CD4-positive, alpha-beta T cell treated with Interleukin-12 subunit alpha and Interleukin-12 subunit beta, for 1 hour (primary cell): ENCODE results near the gene ZNF594.
"Not testable (repeated sequence)": the region's sequence is repeated elsewhere in the genome, so short reads cannot be mapped to it uniquely, and the experiment has no call there.

ENCODE experiments used
- DNase-seq: peaks from one replicate; pipeline ENCODE4 v3.0.0-alpha.2; 2020

ZNF594 gene

DNA sequence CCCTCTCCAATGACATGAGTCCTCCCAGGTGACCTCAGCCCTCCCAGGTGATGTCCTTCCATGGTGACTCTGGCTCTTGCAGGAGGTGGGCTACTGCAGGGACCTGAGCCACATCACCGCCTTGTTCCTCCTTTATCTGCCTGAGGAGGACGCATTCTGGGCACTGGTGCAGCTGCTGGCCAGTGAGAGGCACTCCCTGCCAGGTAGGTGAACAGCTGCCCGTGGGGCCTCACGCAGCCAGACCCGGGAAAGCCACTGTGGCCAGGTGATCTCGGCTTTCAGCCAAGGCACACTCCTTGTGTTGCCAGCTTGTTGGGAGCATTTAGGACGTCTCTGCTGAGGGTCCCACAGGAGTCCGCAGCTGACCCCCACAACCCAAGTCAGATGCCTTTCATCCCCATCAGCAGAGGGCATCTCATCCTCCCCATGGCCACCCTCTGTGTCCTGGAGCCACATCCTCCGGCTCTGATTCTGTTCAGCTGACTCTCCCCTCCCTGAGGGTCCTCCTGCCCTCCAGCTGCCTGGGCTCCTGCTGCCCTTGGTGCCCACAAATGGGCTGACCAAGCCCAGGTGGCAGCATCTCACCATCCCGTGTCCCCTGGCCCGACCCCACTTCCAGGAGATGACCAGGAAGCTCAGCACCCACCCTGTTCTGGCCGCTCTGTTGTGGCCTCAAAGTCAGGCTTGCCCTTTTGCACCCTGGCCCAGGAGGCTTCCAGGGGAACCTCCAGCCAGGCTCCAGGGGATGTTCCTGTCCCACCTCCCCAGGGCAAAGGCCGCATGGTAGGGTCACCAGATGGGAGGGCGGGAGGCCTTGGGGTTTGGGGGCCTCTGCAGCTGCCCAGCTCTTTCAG, 55.7 kb downstream of the ZNF594 start:
- DNase-seq = no peak

- not testable (repeated sequence) for DNase-seq
Observed at GRCh38 chr17:5135131-5135712, 56.4 kb downstream of the ZNF594 start.

GRCh38 chr17:5134571-5134970, 57.1 kb downstream of the ZNF594 start:
- not testable (repeated sequence) for DNase-seq

- DNase-seq = not testable (repeated sequence)
Observed at GRCh38 chr17:5133961-5134360, 57.7 kb downstream of the ZNF594 start.

DNA sequence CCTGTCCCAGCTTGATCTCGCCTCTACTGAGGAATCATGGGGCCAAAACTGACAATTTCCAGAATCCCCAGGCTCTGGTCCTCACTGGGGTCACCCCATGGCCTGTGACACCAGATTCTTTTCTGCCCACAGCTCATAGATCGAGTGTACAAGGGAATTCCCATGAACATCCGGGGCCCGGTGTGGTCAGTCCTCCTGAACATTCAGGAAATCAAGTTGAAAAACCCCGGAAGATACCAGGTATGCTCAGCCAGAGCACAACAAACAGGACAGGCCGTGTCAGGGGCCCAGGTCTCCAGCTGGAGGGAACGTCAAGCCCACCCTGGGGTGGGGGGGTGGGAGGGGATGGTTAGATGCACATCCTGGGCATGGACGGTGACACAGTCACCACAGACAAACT, 58.4 kb downstream of the ZNF594 start:
- no peak for DNase-seq

- DNase-seq = not testable (repeated sequence)
Observed at GRCh38 chr17:5132503-5133225, 59.0 kb downstream of the ZNF594 start.

GRCh38 chr17:5131799-5132502, 59.7 kb downstream of the ZNF594 start:
- not testable (repeated sequence) for DNase-seq

GRCh38 chr17:5131146-5131715, 60.4 kb downstream of the ZNF594 start:
- no peak for DNase-seq

- DNase-seq = not testable (repeated sequence)
Observed at GRCh38 chr17:5130687-5131086, 61.0 kb downstream of the ZNF594 start.

GRCh38 chr17:5130261-5130660, 61.4 kb downstream of the ZNF594 start:
- not testable (repeated sequence) for DNase-seq

- DNase-seq = not testable (repeated sequence)
Observed at GRCh38 chr17:5129770-5130169, 61.9 kb downstream of the ZNF594 start.
